Measurements from ENCODE around the gene SPR. TPM values are rescaled to one million over a fixed set of nuclear protein-coding genes. Genes with fewer than 3 reads are reported as not detected.

SPR gene
- total and polyA plus RNA-seq, 2 donors (not counting 1 experiment from before 2014, with no cell fraction given) = not detected

DNA sequence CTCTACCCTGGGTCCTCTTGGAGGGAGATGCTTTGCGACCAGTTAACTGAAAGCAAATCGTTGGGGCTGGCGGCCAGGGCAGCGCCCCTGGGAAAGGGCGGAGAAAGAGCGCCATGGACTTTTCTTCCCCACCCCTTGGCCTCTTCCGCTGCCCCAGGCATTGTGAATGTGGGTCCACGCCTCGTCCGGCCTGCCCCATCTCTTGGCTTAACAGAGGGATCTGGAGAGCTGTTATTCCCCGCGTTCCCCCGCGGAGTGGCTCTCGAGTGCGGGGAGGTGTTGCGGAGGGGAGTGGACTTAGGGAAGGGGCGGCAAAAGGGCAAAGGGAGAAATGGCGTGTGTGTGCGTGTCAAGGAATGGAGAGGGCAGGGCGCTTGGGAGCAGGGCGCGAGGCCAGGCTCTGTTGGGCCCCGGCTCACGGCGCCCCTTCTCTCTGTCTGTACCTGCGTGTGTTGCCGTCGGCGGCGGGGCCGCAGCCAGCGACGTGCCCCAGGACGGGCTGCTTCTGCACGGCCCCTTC lies 36.7 kb downstream of the SPR start:
- no peaks in the 10 kb centered on the region for H3K79me2 ChIP-seq (ENCODE audit: control insufficient read depth, insufficient read depth, low read length)
- ATAC-seq (ENCODE audit: low read depth) (no peak), DNase-seq (peak; percentile 29)
- intact Hi-C loops (cut with micrococcal nuclease) = no loop called here
- no peak overlapping the region for H2AFZ ChIP-seq (ENCODE audit: insufficient read depth, low read depth, low read length, poor library complexity, severe bottlenecking)
- peaks cover 0 to 36% (median 0%) of the 10 kb centered on the region in 3 donors for H3K9me3 ChIP-seq (ENCODE audit: control extremely low read depth in 1 of 3, control insufficient read depth in 2 of 3, insufficient read depth in 1 of 3, low read length in 2 of 3)
- H4K20me1 ChIP-seq (ENCODE audit: control insufficient read depth, insufficient read depth, low read length, poor library complexity, severe bottlenecking) = no peaks in the 10 kb centered on the region
- peaks cover 16% of the 10 kb centered on the region for H3K4me1 Mint-ChIP-seq
- WGBS (ENCODE audit: insufficient coverage) = 7% methylated on average over 35 of the region's 36 CpGs
- CTCF ChIA-PET = no interaction called here
- H3K9ac ChIP-seq (ENCODE audit: low read length) = no peak overlapping the region
- H3K4me2 ChIP-seq (replicated peaks; ENCODE audit: low read depth, low read length, poor library complexity, severe bottlenecking) = peak overlapping the region; percentile 23
- no peaks in the 10 kb centered on the region for H3K36me3 ChIP-seq (replicated peaks in 1 of 2; ENCODE audit: control extremely low read depth in 1 of 2, control insufficient read depth in 1 of 2, extremely low read depth in 1 of 2, insufficient read depth in 2 of 2, low read length in 1 of 2)
- no peak overlapping the region for H3K4me3 Mint-ChIP-seq
- no peak overlapping the region for H3K4me3 ChIP-seq (ENCODE audit: control extremely low read depth in 1 of 5, extremely low read depth in 1 of 5, insufficient read depth in 1 of 5, low read depth in 2 of 5, low read length in 4 of 5)
- no peaks in the 10 kb centered on the region for H3K9me3 Mint-ChIP-seq (ENCODE audit: insufficient read depth)
- peaks cover 32 to 50% of the 10 kb centered on the region in 2 donors for H3K4me1 ChIP-seq (ENCODE audit: control insufficient read depth in 2 of 2, insufficient read depth in 2 of 2, low read length in 2 of 2)
- H3K27me3 Mint-ChIP-seq = peaks cover 52% of the 10 kb centered on the region
- H3K27ac Mint-ChIP-seq = no peak overlapping the region
- no peak overlapping the region for H3K27ac ChIP-seq (ENCODE audit: low read length in 2 of 2)
- TF ChIP-seq EZH2 (IDR thresholded peaks at IDR 0.05; ENCODE audit: borderline replicate concordance, insufficient read depth, low read depth, low read length, poor library complexity, severe bottlenecking) (no peak), CTCF (IDR thresholded peaks at IDR 0.05) (no peak)
- H3K27me3 ChIP-seq (replicated peaks in 1 of 4; ENCODE audit: control extremely low read depth in 1 of 4, control insufficient read depth in 3 of 4, insufficient read depth in 4 of 4, low read length in 3 of 4) = peaks cover 0 to 84% (median 81%) of the 10 kb centered on the region in 4 experiments
- POLR2A ChIA-PET = no interaction called here

DNA sequence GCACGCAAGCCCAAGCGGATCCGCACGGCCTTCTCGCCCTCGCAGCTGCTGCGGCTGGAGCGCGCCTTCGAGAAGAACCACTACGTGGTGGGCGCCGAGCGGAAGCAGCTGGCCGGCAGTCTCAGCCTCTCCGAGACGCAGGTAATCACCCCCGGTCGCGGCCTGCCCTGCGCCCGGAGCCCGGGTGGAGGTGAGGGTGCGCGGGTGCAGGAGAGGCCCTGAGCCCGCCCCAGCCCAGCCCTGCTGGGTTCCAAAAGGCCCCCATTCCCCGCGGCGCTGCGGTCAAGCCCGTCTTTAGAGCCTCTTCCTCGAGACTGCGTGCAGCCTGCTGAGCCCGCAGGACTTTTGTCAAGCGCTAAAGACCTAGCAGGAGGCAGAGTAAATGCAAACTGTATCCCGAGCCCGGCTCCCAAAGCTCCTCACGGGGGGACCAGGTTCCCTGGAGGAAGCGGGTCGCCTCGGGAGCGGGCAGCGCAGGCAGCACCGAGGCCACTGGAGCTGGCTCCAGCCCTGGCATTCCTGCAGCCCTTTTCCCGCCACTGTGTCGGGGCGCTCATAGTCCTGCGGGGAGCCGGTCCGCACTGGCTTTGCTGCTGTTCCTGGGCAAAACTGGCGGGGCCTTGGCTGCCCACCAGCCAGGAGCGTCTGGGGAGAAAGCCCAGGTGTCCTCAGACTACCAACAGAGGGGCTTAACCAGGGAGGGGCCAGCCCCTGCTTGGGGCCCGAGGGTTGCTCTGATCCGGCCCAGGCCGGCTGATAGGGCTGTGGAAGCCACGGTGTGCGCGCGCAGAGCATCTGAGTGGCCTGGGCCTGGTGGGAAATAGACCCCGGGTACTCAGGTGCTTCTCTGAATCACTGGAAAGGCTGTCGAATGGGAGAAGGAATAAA lies 37.4 kb downstream of the SPR start:
- 4% methylated on average over 61 of the region's 61 CpGs for WGBS (ENCODE audit: insufficient coverage)
- no peaks in the 10 kb centered on the region for H4K20me1 ChIP-seq (ENCODE audit: control insufficient read depth, insufficient read depth, low read length, poor library complexity, severe bottlenecking)
- no peaks in the 10 kb centered on the region for H3K79me2 ChIP-seq (ENCODE audit: control insufficient read depth, insufficient read depth, low read length)
- Mint-ChIP-seq H3K4me1 (peaks cover 12% of the 10 kb centered on the region), H3K27ac (no peak overlapping the region), H3K9me3 (ENCODE audit: insufficient read depth) (no peaks in the 10 kb centered on the region), H3K27me3 (peaks cover 45% of the 10 kb centered on the region), H3K4me3 (no peak overlapping the region)
- H3K36me3 ChIP-seq (replicated peaks in 1 of 2; ENCODE audit: control extremely low read depth in 1 of 2, control insufficient read depth in 1 of 2, extremely low read depth in 1 of 2, insufficient read depth in 2 of 2, low read length in 1 of 2) = no peaks in the 10 kb centered on the region
- H2AFZ ChIP-seq (ENCODE audit: insufficient read depth, low read depth, low read length, poor library complexity, severe bottlenecking) = no peak overlapping the region
- H3K4me2 ChIP-seq (replicated peaks; ENCODE audit: low read depth, low read length, poor library complexity, severe bottlenecking) = peak overlapping the region; percentile 23
- no peak overlapping the region for H3K4me3 ChIP-seq (ENCODE audit: control extremely low read depth in 1 of 5, extremely low read depth in 1 of 5, insufficient read depth in 1 of 5, low read depth in 2 of 5, low read length in 4 of 5)
- intact Hi-C loops (cut with micrococcal nuclease) = no loop called here
- ChIA-PET POLR2A (no interaction called here), CTCF (interaction anchor here (0.6 kb wide), 1 partner anchor 15 kb away, joined by 3 read pairs; no protein-coding TSS in a partner anchor)
- DNase-seq (peak; percentile 27), ATAC-seq (ENCODE audit: low read depth) (no peak)
- peaks cover 0 to 35% (median 0%) of the 10 kb centered on the region in 3 donors for H3K9me3 ChIP-seq (ENCODE audit: control extremely low read depth in 1 of 3, control insufficient read depth in 2 of 3, insufficient read depth in 1 of 3, low read length in 2 of 3)
- H3K9ac ChIP-seq (ENCODE audit: low read length) = no peak overlapping the region
- TF ChIP-seq CTCF (IDR thresholded peaks at IDR 0.05) (no peak), EZH2 (IDR thresholded peaks at IDR 0.05; ENCODE audit: borderline replicate concordance, insufficient read depth, low read depth, low read length, poor library complexity, severe bottlenecking) (no peak)
- no peak overlapping the region for H3K27ac ChIP-seq (ENCODE audit: low read length in 2 of 2)
- H3K27me3 ChIP-seq (replicated peaks in 1 of 4; ENCODE audit: control extremely low read depth in 1 of 4, control insufficient read depth in 3 of 4, insufficient read depth in 4 of 4, low read length in 3 of 4) = peaks cover 0 to 82% (median 76%) of the 10 kb centered on the region in 4 experiments
- H3K4me1 ChIP-seq (ENCODE audit: control insufficient read depth in 2 of 2, insufficient read depth in 2 of 2, low read length in 2 of 2) = peaks cover 31 to 46% of the 10 kb centered on the region in 2 donors

Measured in B cell (primary cell).